ENCODE measurements around the gene TBC1D10A. TPM values are rescaled to one million over a fixed set of nuclear protein-coding genes. Genes with fewer than 3 reads are reported as not detected.
"Not testable (repeated sequence)": the region's sequence is repeated elsewhere in the genome, so short reads cannot be mapped to it uniquely, and the experiment has no call there.

Gene TBC1D10A
- total RNA-seq, 1 donor from 2014 or later, result 29.6 TPM

DNA sequence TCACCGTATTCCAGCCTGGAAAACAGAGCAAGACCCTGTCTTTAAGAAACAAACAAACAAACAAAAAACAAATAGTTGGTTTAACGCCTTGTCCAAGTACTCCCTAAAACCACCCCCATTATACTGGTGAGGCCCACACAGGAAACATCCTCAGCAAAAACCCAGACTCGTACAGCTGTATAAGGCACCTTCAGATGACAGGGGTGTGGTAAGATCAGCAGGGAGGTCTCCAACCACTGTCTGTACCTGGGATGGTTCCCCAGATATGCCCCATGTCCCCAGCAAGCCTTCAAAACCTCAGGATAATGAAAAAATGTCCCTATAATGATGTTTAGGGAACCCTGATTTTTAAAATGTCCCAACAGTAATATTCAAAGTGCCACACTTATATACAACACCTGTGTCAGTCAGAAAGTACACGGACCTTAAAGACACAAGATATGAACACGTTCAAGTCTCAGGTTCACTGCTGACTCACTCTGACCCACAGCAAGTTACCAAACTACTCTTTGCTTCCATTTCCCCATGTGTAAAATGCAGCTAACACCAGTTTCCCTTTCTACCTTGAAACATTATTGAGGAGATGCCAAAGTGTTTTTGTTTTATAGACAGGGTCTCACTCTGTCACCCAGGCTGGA, 20.6 kb upstream of the TBC1D10A start:
- intact Hi-C loops (cut with DNase I), result no loop called here
- no peak overlapping the region for H3K4me3 ChIP-seq
- H3K9me3 ChIP-seq, result no peaks in the 10 kb centered on the region
- H3K36me3 ChIP-seq, result peaks cover 100% of the 10 kb centered on the region
- TF ChIP-seq, protein P1, sequence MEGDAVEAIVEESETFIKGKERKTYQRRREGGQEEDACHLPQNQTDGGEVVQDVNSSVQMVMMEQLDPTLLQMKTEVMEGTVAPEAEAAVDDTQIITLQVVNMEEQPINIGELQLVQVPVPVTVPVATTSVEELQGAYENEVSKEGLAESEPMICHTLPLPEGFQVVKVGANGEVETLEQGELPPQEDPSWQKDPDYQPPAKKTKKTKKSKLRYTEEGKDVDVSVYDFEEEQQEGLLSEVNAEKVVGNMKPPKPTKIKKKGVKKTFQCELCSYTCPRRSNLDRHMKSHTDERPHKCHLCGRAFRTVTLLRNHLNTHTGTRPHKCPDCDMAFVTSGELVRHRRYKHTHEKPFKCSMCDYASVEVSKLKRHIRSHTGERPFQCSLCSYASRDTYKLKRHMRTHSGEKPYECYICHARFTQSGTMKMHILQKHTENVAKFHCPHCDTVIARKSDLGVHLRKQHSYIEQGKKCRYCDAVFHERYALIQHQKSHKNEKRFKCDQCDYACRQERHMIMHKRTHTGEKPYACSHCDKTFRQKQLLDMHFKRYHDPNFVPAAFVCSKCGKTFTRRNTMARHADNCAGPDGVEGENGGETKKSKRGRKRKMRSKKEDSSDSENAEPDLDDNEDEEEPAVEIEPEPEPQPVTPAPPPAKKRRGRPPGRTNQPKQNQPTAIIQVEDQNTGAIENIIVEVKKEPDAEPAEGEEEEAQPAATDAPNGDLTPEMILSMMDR (IDR thresholded peaks at IDR 0.05), result no peak
- no peak overlapping the region for H3K27ac ChIP-seq
- H3K27me3 ChIP-seq, result no peaks in the 10 kb centered on the region
- ATAC-seq (no peak), DNase-seq (no peak)
- H3K4me1 ChIP-seq, result peaks cover 22% of the 10 kb centered on the region

DNA sequence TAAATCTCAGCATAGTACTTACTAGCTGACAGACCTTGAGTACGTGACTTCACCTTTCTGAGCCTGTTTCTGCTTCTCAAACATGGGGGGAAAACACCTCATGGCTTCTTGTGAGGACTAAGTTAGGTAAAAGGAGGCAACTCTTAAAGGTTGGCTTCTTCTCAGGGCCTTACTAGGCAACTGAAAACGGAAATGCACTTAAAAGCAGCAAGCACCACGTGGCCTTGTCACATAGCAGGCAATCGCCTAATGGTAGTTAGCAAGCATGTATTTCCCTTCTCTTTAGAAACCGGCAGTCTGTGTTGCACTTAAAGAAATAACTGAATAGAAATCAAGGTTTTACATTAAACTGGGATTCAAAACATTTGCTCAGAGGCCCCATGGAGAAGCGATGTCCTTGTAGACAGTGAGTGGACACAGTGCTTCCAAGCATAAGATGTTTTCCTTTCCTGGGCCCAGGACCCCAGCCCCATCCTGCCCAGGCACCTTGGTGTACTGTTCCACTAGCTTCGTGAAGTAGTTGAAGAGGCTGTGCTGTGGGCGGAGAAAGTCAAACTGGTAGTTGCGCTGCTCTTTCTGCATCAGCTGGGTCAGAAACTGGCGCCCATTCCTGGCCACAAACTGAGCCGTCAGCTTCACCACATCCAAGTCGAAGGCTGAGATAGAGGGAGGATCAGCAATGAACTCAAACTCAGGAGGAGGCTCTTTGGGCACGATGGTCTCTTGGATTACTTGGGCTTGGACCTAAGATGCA, 17.9 kb upstream of the TBC1D10A start:
- TF ChIP-seq, protein P1 (IDR thresholded peaks at IDR 0.05), result no peak
- intact Hi-C loops (cut with DNase I), result no loop called here
- no peak overlapping the region for H3K27ac ChIP-seq
- no peaks in the 10 kb centered on the region for H3K9me3 ChIP-seq
- H3K36me3 ChIP-seq, result peaks cover 100% of the 10 kb centered on the region
- DNase-seq (no peak), ATAC-seq (no peak)
- no peak overlapping the region for H3K4me3 ChIP-seq
- H3K4me1 ChIP-seq, result peaks cover 19% of the 10 kb centered on the region
- H3K27me3 ChIP-seq, result no peaks in the 10 kb centered on the region

DNA sequence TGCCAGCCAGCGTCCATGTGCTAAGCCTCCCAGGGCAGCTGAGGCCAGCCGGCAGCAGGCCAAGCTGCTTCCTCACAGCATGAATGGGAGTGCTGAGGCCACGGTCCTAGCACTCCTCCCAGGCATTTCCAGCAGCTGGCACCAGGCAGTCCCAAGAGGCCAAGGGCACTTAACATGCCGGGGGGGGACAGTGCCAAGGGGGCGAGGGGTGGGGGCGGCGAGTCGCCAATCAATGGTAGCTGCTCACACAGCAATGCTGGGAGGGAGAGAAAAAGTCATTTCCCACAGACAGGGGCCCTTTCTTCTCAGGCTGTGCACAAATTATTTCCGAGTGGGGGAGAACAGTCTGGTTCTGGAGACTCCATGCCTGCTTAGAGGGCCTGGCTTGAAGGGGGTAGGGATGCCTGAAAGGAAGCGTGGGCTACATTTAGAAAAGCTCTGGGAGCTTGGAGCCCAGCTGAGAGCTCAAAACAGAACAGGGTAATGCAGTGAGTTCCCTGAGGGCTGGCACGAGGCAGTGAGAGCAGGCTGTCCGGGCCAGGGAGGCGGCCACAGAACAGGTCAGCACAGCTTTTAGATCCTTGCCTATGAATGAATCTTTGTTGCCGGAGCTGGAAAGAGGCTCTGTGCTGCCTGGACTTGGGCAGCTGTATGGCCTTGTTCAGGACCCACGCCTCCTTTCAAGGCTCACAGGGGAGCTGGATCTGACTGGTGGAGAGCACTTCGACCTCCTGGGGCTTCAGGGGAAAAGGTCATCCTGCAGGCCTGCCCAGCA, 14.4 kb upstream of the TBC1D10A start:
- no peak overlapping the region for H3K4me3 ChIP-seq
- H3K27ac ChIP-seq, result no peak overlapping the region
- peaks cover 100% of the 10 kb centered on the region for H3K36me3 ChIP-seq
- H3K4me1 ChIP-seq, result no peaks in the 10 kb centered on the region
- DNase-seq (no peak), ATAC-seq (peak; percentile 21)
- intact Hi-C loops (cut with DNase I), result no loop called here
- H3K9me3 ChIP-seq, result no peaks in the 10 kb centered on the region
- H3K27me3 ChIP-seq, result no peaks in the 10 kb centered on the region
- TF ChIP-seq, protein P1 (IDR thresholded peaks at IDR 0.05), result no peak

DNA sequence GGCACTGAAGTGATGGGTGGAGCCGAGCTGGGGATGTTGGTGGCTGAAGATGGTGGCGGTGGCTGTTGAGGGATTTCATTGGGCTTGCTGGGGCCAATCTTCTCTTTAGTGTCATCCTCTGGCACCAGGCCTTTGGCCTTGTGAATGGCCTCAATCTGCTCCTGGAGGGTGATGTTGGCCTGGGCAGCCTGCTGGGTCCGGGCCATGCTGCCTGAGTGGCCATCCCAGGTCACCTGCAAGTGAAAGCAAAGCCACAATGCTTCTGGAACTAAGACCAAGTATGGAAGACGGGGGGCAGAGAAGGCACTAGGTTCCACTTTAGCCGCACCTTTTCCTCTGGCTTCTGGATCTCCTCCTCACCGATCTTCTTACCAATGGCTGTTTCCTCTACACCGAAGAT, 12.1 kb upstream of the TBC1D10A start:
- no peak for ATAC-seq

DNA sequence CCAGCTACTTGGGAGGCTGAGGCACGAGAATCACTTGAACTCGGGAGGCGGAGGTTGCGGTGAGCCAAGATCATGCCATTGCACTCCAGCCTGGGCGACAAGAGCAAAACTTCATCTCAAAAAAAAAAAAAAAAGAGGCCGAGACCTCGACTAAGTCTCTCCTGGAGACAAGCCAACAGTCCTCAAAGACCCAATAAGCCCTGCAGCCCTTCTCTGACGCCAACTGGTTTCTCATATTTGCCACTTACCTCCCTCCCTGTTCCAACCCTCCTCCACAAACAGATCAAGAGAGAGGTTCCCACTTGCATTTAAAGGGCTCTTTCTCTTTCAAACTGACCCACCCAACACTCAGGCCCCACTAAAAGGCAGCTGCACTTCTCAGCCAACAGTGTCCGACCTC, 11.6 kb upstream of the TBC1D10A start:
- H3K9me3 ChIP-seq; DNase-seq; H3K4me1 ChIP-seq; intact Hi-C loops (cut with DNase I); H3K4me3 ChIP-seq; H3K27me3 ChIP-seq; ATAC-seq; H3K27ac ChIP-seq: not testable (repeated sequence)
- H3K36me3 ChIP-seq, result peaks cover 100% of the 10 kb centered on the region

More for the DNA sequence above, 12.1 kb upstream of the TBC1D10A start:
- Histone ChIP-seq H3K4me3 (no peak overlapping the region), H3K36me3 (peaks cover 100% of the 10 kb centered on the region), H3K27me3 (no peaks in the 10 kb centered on the region), H3K27ac (no peak overlapping the region), H3K9me3 (no peaks in the 10 kb centered on the region), H3K4me1 (no peaks in the 10 kb centered on the region)
- intact Hi-C loops (cut with DNase I), result no loop called here
- no peak for DNase-seq
- TF ChIP-seq, protein P1 (IDR thresholded peaks at IDR 0.05), result no peak

DNA sequence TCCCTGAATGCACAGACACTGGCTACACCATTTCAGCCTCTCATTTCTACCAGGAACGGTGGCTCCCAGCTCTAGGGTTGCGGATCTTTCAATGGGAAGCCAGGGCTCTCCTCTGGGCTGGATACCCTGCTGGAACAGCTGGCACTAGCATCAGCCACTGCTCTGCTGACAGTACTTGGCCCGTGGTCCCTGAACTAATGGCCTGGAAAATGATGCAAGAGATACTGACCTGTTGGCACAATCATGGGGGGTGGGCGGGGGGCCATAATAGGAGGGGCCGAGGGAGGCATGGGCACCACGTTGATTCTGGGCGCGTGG, 10.7 kb upstream of the TBC1D10A start:
- TF ChIP-seq, protein P1 (IDR thresholded peaks at IDR 0.05), result no peak
- intact Hi-C loops (cut with DNase I), result no loop called here
- DNase-seq (no peak), ATAC-seq (no peak)
- Histone ChIP-seq H3K27ac (no peak overlapping the region), H3K36me3 (peaks cover 100% of the 10 kb centered on the region), H3K4me3 (no peak overlapping the region), H3K4me1 (no peaks in the 10 kb centered on the region), H3K9me3 (no peaks in the 10 kb centered on the region), H3K27me3 (no peaks in the 10 kb centered on the region)

Data from upper lobe of right lung (tissue), 1 donor.